HG02642 (cell line): ENCODE data around the gene PRKACA.
"Not testable (repeated sequence)": the region's sequence is repeated elsewhere in the genome, so short reads cannot be mapped to it uniquely, and the experiment has no call there.

ENCODE experiments used
- ATAC-seq: cut with Tn5 transposase; IDR thresholded peaks from one replicate; pipeline ENCODE4 v1.9.1; 2021; ENCODE audit warnings: mild to moderate bottlenecking; ENCODE audit not compliant: unreplicated experiment, poor library complexity

The PRKACA gene

GRCh38 chr19:14148751-14149410 lies 31.3 kb upstream of the PRKACA start:
- no peak for ATAC-seq

GRCh38 chr19:14147797-14148605 lies 30.4 kb upstream of the PRKACA start:
- ATAC-seq = no peak

- ATAC-seq = no peak
Observed at GRCh38 chr19:14146789-14147216, 29.2 kb upstream of the PRKACA start.

GRCh38 chr19:14146169-14146568 lies 28.6 kb upstream of the PRKACA start:
- ATAC-seq = not testable (repeated sequence)

DNA sequence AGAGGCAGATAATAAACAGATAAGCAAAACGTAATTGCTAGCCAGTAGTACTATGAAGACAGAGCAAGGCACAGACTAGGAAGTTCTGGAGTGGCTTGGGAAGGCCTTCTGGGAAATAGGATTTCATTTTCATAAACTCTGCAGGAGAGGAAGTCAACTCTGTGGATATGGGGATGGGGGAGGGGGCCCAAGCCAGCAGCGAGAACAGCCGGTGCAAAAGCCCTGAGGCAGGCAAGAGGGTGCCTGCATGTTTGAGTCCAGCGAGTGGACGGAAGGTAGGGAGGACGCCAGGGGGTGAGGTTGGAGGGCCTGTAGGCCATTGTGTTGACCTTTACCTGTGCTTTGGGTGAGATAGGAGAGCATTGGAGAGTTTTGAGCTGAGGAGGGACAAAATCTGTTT lies 27.8 kb upstream of the PRKACA start:
- ATAC-seq = no peak

- ATAC-seq = no peak
Observed at GRCh38 chr19:14142262-14143190, 25.0 kb upstream of the PRKACA start.

- no peak for ATAC-seq
Observed at GRCh38 chr19:14141041-14141440, 23.5 kb upstream of the PRKACA start.

GRCh38 chr19:14139944-14140343 lies 22.4 kb upstream of the PRKACA start:
- ATAC-seq = no peak

DNA sequence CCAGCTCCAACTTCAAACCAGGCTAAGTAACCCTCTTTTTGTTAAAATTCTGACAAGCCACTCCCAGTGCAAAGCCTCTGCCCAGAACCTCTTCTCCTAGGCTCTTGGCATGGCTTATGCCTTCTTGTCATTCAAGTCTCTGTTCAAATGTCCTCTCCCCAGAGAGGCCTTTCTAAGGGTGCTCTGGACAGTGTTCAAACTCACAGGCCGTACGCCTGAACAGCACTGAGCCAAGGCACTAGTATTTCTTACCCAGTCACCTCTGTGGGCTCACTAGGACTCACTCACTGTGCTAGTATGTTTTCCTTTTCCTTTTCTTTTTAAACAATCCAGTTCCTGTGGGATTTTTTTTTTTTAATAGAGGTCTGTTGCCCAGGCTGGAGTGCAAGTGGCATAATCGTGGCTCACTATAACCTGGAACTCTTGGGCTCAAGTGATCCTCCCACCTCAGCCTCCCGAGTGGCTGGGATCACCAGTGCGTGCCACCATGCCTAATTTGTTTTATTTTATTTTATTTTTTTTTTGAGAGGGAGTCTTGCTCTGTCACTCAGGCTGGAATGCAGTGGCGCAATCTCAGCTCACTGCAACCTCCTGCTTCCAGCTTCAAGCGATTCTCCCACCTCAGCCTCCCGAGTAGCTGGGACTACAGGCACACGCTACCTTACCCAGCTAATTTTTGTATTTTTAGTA lies 21.2 kb upstream of the PRKACA start:
- no peak for ATAC-seq

DNA sequence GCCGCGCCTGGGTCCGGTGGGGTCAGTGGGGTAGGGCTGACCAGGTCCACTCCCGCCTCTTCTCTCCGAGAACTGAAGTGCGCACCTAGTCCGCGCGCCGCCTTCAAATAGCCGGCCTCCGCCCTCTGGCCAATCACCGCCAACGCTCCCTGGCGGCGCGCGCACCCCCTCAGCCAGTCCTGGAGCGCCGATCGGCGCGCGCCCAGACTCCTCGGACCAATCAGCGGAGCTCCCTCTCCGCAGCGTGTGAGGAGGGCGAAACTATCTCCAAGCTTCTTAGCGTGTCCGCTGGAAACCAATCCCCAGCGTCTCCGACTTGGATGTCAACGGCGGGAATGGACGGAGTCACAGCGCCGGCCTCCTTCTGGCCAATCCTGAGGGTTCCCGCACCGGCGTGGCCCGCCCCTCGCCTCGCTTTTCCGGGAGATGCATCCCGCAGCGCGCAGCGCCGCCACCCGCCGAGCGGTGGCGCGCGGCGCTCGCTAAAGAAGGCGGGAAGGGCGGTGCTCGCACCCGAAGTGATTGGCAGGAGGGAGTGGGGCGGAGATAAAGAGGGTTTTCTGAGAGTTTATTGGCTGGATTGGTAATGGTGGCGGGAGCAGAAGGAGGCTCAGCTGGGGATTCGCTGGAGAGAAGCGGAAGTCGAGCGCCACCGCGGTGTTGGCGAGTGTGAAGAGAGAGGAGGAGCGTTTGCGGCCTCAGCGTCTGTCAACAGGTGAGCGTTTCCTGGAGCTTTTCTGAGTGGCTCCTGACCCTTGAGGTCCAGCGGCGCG lies 19.1 kb upstream of the PRKACA start, which contains the start of gene ASF1B:
Gene ASF1B, minus strand, starts transcription at position 81 of the 773 bp plus-strand sequence. CDS start 133 bp downstream, outside the sequence.
- ATAC-seq = peak; percentile 85

DNA sequence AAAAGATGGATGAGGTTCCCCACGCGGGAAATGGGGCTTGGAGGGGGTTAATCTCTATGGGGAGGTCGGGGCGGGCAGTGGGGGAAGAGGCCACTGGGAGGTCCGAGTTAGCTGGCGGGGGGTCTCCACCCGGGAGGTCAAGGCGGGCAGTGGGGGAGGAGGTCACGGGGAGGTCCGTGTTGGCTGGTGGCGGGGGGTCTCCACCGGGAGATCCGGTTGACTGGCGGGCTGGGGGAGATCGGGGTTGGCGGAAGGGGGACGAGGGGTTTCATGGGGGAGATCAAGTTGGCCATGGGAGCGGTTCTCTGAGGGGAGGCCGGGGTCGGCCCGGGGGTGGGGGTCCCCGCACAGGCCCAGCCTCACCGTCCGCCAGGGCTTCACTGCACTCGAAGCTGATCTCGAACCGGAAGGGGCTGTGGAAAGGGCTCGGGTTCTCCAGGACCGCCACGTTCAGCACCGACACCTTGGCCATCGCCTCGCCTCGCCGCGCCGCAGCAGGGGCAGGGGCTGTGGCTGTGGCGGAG lies 18.5 kb upstream of the PRKACA start:
- ATAC-seq = no peak

- no peak for ATAC-seq
Observed at GRCh38 chr19:14135355-14135754, 17.8 kb upstream of the PRKACA start.

DNA sequence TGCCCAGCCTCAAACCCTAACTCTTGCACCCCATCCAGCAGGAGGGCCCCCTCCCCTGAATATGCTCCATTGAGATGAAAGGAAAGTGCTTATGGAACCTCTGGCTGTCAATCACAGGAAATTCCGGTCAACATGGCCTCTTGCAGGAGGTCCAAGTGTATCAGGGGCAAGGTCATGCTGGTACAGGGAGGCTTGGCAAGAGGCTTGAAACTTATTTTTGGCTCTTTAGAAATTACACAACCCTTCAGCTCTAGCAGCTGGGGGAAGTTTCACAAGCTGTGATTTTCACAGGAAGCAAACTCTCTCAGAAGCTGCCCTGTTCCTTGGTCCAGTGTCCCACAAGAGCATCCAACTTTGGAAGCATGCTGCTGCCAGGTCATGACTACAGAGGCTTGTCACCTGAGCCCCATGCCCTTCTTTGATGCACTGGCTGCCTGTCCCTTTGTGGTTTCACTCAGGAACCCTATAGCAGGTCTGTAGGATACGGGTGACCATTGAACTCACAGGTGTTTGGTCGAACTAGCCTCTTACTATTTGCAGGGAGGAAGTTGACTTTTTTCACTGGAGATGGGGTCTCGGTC lies 10.5 kb upstream of the PRKACA start:
- no peak for ATAC-seq

GRCh38 chr19:14127176-14127575 lies 9.6 kb upstream of the PRKACA start:
- no peak for ATAC-seq

DNA sequence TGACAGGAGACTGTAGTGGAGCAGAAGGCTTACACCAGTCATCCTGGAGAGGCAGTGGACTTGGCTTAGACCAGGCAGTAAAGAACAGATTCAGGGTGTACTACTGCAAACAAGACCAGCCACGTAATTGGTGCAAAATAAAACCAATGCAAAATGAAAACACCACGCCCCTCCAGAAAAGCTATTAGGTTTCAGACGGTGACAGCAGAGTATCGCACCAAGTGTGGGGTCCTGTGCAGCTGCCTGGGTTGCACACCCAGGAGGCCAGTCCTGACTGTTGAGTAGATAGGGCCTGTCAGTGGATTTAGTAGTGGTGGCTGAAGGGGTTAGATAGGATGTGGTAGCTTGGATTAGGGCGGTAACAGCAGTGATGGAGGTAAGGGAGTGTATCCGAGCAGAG lies 5.4 kb upstream of the PRKACA start:
- ATAC-seq = no peak

GRCh38 chr19:14120497-14120780 lies 2.9 kb upstream of the PRKACA start:
- ATAC-seq = no peak

- ATAC-seq = no peak
Observed at GRCh38 chr19:14119644-14120496, 2.3 kb upstream of the PRKACA start.

GRCh38 chr19:14119146-14119545 lies 1.6 kb upstream of the PRKACA start:
- no peak for ATAC-seq
